Ascending aorta (tissue), 2 donors: ENCODE data around the gene SLC25A30. TPM values are rescaled to one million over a fixed set of nuclear protein-coding genes. Genes with fewer than 3 reads are reported as not detected.

Source experiments
- DNase-seq, 2 donors: peaks; one replicate each; pipeline ENCODE4 v3.0.0-alpha.2; 2019; ENCODE audit warnings: low spot score in 2 of 2
- H3K27ac ChIP-seq, 2 donors: fragments of 200-600 bp; sonication (generic); one replicate each; pipeline ENCODE4 v1.5.1; 2016 to 2017; ENCODE audit warnings: mild to moderate bottlenecking in 1 of 2
- H3K27me3 ChIP-seq: fragments of 200-600 bp; sonication (generic); one replicate; pipeline ENCODE4 v1.5.1; 2017
- H3K36me3 ChIP-seq, 2 donors: fragments of 200-600 bp; sonication (generic); one replicate each; pipeline ENCODE4 v1.5.1; 2016
- H3K4me1 ChIP-seq, 2 donors: fragments of 200-600 bp; sonication (generic); one replicate each; pipeline ENCODE4 v1.5.1; 2016 to 2017; ENCODE audit warnings: mild to moderate bottlenecking in 1 of 2
- H3K4me3 ChIP-seq, 2 donors: fragments of 200-600 bp; sonication (generic); one replicate each; pipeline ENCODE4 v1.5.1; 2016 to 2017; ENCODE audit warnings: mild to moderate bottlenecking in 1 of 2
- H3K9me3 ChIP-seq, 2 donors: fragments of 200-600 bp; sonication (generic); one replicate each; pipeline ENCODE4 v1.5.1; 2016
- CTCF ChIP-seq, 3 experiments: fragments of 200-600 bp in 2 of 3; fragments of 450-650 bp in 1 of 3; sonication (generic) in 2 of 3; IDR thresholded peaks; one replicate each; pipeline ENCODE4 v1.5.1; 2016 to 2019; ENCODE audit warnings: antibody characterized with exemption in 3 of 3, mild to moderate bottlenecking in 1 of 3, moderate library complexity in 1 of 3
- intact Hi-C: fragments of 100-400 bp; cut with DNase I; formaldehyde crosslinking; loops from one replicate; pipeline ENCODE4 v1.15.1; 2023
- total RNA-seq: library from RNA; depleted of rRNA; stranded (reverse); fragments of >200 nt; gene quantifications from one replicate; pipeline ENCODE4 v1.1.0, GENCODE V29; 2016

SLC25A30 gene
- total RNA-seq, 1 donor from 2014 or later: 1.9 TPM

- H3K4me3 ChIP-seq: no peak overlapping the region
- TF ChIP-seq CTCF (IDR thresholded peaks at IDR 0.05): no peak
- H3K9me3 ChIP-seq: no peaks in the 10 kb centered on the region
- H3K4me1 ChIP-seq: no peaks in the 10 kb centered on the region
- no peaks in the 10 kb centered on the region for H3K36me3 ChIP-seq
- H3K27me3 ChIP-seq: no peaks in the 10 kb centered on the region
- intact Hi-C loops: no loop called here
- peak in 1 of 2 donors; percentile 27 for DNase-seq
- no peak overlapping the region for H3K27ac ChIP-seq
Measured at GRCh38 chr13:45454204-45454603, 36.0 kb upstream of the SLC25A30 start.

- TF ChIP-seq CTCF (IDR thresholded peaks at IDR 0.05): no peak
- H3K27me3 ChIP-seq: no peaks in the 10 kb centered on the region
- H3K4me3 ChIP-seq: no peak overlapping the region
- no peaks in the 10 kb centered on the region for H3K36me3 ChIP-seq
- intact Hi-C loops: no loop called here
- no peaks in the 10 kb centered on the region for H3K4me1 ChIP-seq
- no peaks in the 10 kb centered on the region for H3K9me3 ChIP-seq
- DNase-seq: no peak
- H3K27ac ChIP-seq: no peak overlapping the region
Measured at GRCh38 chr13:45451282-45451681, 33.1 kb upstream of the SLC25A30 start.

GRCh38 chr13:45448965-45449559 is 30.9 kb upstream of the SLC25A30 start:
- no peaks in the 10 kb centered on the region for H3K36me3 ChIP-seq
- no peaks in the 10 kb centered on the region for H3K4me1 ChIP-seq
- DNase-seq: no peak
- intact Hi-C loops: no loop called here
- no peak for TF ChIP-seq CTCF (IDR thresholded peaks at IDR 0.05)
- no peak overlapping the region for H3K27ac ChIP-seq
- no peak overlapping the region for H3K4me3 ChIP-seq
- H3K27me3 ChIP-seq: no peaks in the 10 kb centered on the region
- H3K9me3 ChIP-seq: no peaks in the 10 kb centered on the region

- Histone ChIP-seq H3K4me3 (no peak overlapping the region), H3K27me3 (no peaks in the 10 kb centered on the region), H3K36me3 (no peaks in the 10 kb centered on the region), H3K9me3 (no peaks in the 10 kb centered on the region), H3K4me1 (no peaks in the 10 kb centered on the region), H3K27ac (no peak overlapping the region)
- intact Hi-C loops: no loop called here
- DNase-seq: no peak
- TF ChIP-seq CTCF (IDR thresholded peaks at IDR 0.05): no peak
Measured at GRCh38 chr13:45447050-45447661, 29.0 kb upstream of the SLC25A30 start.

GRCh38 chr13:45446181-45446580 is 28.0 kb upstream of the SLC25A30 start:
- no peak for DNase-seq
- Histone ChIP-seq H3K9me3 (no peaks in the 10 kb centered on the region), H3K27me3 (no peaks in the 10 kb centered on the region), H3K4me1 (no peaks in the 10 kb centered on the region), H3K4me3 (no peak overlapping the region), H3K27ac (no peak overlapping the region), H3K36me3 (no peaks in the 10 kb centered on the region)
- TF ChIP-seq CTCF (IDR thresholded peaks at IDR 0.05): no peak
- intact Hi-C loops: no loop called here
